Epithelial cell of alveolus of lung (primary cell): ENCODE measurements around the gene IRF9. TPM values are rescaled to one million over a fixed set of nuclear protein-coding genes. Genes with fewer than 3 reads are reported as not detected.

Experiments
- total RNA-seq: library from RNA; depleted of rRNA; stranded (reverse); fragments of >200 nt; gene quantifications from 2 replicates; pipeline ENCODE4 v1.2.1, GENCODE V29; 2015

IRF9 gene
- 44.6 and 54.7 TPM in 2 replicates for total RNA-seq

GRCh38 chr14:24160850-24161804 is at the start of gene IRF9:
Gene IRF9, plus strand, starts transcription at chr14:24161265. Its CDS starts 880 bp downstream, at chr14:24162145.

GRCh38 chr14:24114532-24115421 is 46.3 kb upstream of the IRF9 start, which contains the start of the genes DCAF11 and NRL:
Gene DCAF11, plus strand, starts transcription at chr14:24114777. Its CDS starts 818 bp downstream, at chr14:24115595.
Gene NRL, minus strand, starts transcription at chr14:24114949. Its CDS starts 32,101 bp downstream, at chr14:24082848.

GRCh38 chr14:24130380-24130716 is 30.7 kb upstream of the IRF9 start, which contains the start of gene FITM1:
Gene FITM1, plus strand, starts transcription at chr14:24130659. Its CDS starts 905 bp downstream, at chr14:24131564.

GRCh38 chr14:24135834-24136683 is 25.0 kb upstream of the IRF9 start, which contains the start of gene PSME1:
Gene PSME1, plus strand, starts transcription at chr14:24136194. Its CDS starts 69 bp downstream, at chr14:24136263.

GRCh38 chr14:24141097-24141880 is 19.8 kb upstream of the IRF9 start, which contains the start of gene EMC9:
Gene EMC9, minus strand, starts transcription at chr14:24141591. Its CDS starts 287 bp downstream, at chr14:24141304.

GRCh38 chr14:24146453-24146977 is 14.6 kb upstream of the IRF9 start, which contains the start of gene PSME2:
Gene PSME2, minus strand, starts transcription at chr14:24146610. Its CDS starts 29 bp downstream, at chr14:24146581.

GRCh38 chr14:24146978-24147760 is 13.9 kb upstream of the IRF9 start, which contains the start of gene RNF31:
Gene RNF31, plus strand, starts transcription at chr14:24147498. Its CDS starts 201 bp downstream, at chr14:24147699.

GRCh38 chr14:24171422-24172260 is 10.6 kb downstream of the IRF9 start, which contains the start of gene REC8:
Gene REC8, plus strand, starts transcription at chr14:24172080. Its CDS starts 473 bp downstream, at chr14:24172553.

GRCh38 chr14:24188251-24189058 is 27.4 kb downstream of the IRF9 start, which contains the start of gene IPO4:
Gene IPO4, minus strand, starts transcription at chr14:24188816. Its CDS starts 29 bp downstream, at chr14:24188787.

GRCh38 chr14:24195186-24196070 is 34.4 kb downstream of the IRF9 start, which contains the start of gene TM9SF1:
Gene TM9SF1, minus strand, starts transcription at chr14:24195441. Its CDS starts 422 bp downstream, at chr14:24195019.

GRCh38 chr14:24212924-24213865 is 52.1 kb downstream of the IRF9 start, which contains the start of gene CHMP4A:
Gene CHMP4A, minus strand, starts transcription at chr14:24213488. Its CDS starts 49 bp downstream, at chr14:24213439.

GRCh38 chr14:24215495-24216344 is 54.7 kb downstream of the IRF9 start, which contains the start of gene MDP1:
Gene MDP1, minus strand, starts transcription at chr14:24216066. Its CDS starts 111 bp downstream, at chr14:24215955.

